GM12878 (cell line): ENCODE results near the gene FZR1. TPM values are rescaled to one million over a fixed set of nuclear protein-coding genes. Genes with fewer than 3 reads are reported as not detected.
A peak's percentile ranks its signal among the peaks of the same experiment; 100 is the strongest.

Source experiments
- CHD1 ChIP-seq: IDR thresholded peaks from 2 replicates; pipeline ENCODE4 v1.6.1; 2012; ENCODE audit warnings: low read depth, low read length, improper control_type of control experiment
- HDAC2 ChIP-seq: fragments of 200-600 bp; sonication (generic); IDR thresholded peaks from 2 replicates; pipeline ENCODE4 v1.6.1; 2017
- MTA3 ChIP-seq: IDR thresholded peaks from 2 replicates; pipeline ENCODE4 v1.6.1; 2012; ENCODE audit warnings: low read length, inconsistent platforms, borderline replicate concordance
- NFYA ChIP-seq: IDR thresholded peaks from 2 replicates; pipeline ENCODE4 v1.6.1; 2011; ENCODE audit warnings: low read depth, mild to moderate bottlenecking, low read length, improper control_type of control experiment, borderline replicate concordance
- NRF1 ChIP-seq: conservative IDR thresholded peaks from 2 replicates; pipeline ENCODE4 v1.6.1; 2011; ENCODE audit warnings: mild to moderate bottlenecking, low read depth, low read length, improper control_type of control experiment
- POLR2AphosphoS2 ChIP-seq: IDR thresholded peaks from 2 replicates; pipeline ENCODE4 v1.6.1; 2011; ENCODE audit warnings: low read depth, mild to moderate bottlenecking, low read length, improper control_type of control experiment, moderate library complexity
- POLR2AphosphoS5 ChIP-seq: IDR thresholded peaks from 2 replicates; pipeline ENCODE4 v1.6.1; 2011; ENCODE audit warnings: mild to moderate bottlenecking, low read length, inconsistent platforms
- RAD21 ChIP-seq: IDR thresholded peaks from 2 replicates; pipeline ENCODE4 v1.6.1; 2011; ENCODE audit warnings: mild to moderate bottlenecking, low read depth, low read length, moderate library complexity; ENCODE audit not compliant: insufficient read depth
- SMAD1 ChIP-seq: fragments of 450-650 bp; IDR thresholded peaks from 2 replicates; pipeline ENCODE4 v1.6.1; 2018; ENCODE audit warnings: mild to moderate bottlenecking, low read depth; ENCODE audit not compliant: partially characterized antibody
- SREBF1 ChIP-seq: IDR thresholded peaks from 2 replicates; pipeline ENCODE4 v1.6.1; 2012; ENCODE audit warnings: mild to moderate bottlenecking, low read length
- STAT1 ChIP-seq: fragments of 450-650 bp; conservative IDR thresholded peaks from 2 replicates; pipeline ENCODE4 v1.6.1; 2014; ENCODE audit warnings: antibody characterized with exemption, mild to moderate bottlenecking
- TAF1 ChIP-seq: IDR thresholded peaks from 2 replicates; pipeline ENCODE4 v1.6.1; 2011; ENCODE audit warnings: mild to moderate bottlenecking, low read depth, low read length, borderline replicate concordance
- TBL1XR1 ChIP-seq: IDR thresholded peaks from 2 replicates; pipeline ENCODE4 v1.6.1; 2012; ENCODE audit warnings: low read depth, low read length, improper control_type of control experiment
- ZNF384 ChIP-seq: IDR thresholded peaks from 2 replicates; pipeline ENCODE4 v1.6.1; 2012; ENCODE audit warnings: low read depth, mild to moderate bottlenecking, low read length, improper control_type of control experiment, borderline replicate concordance
- polyA plus RNA-seq, 11 experiments: library from polyadenylated mRNA; depleted of rRNA in 4 of 11; unstranded in 6 of 11; stranded (reverse) in 5 of 11; fragments of >200 nt; fragmentation: Nextera tagmentation in 4 of 11; fragmentation: Illumina TruSeq in 1 of 11; extraction: Ambion mirVana in 4 of 11; extraction: Trizol in 1 of 11; gene quantifications; 1 replicate in 1 of 11; 2 replicates in 10 of 11; pipeline versions ENCODE4 v1.2.1 to v1.2.3, GENCODE V29; 2011 to 2016; ENCODE audit warnings: inconsistent platforms in 2 of 11, missing spikeins in 2 of 11, low read depth in 1 of 11
- total RNA-seq, 4 experiments: library from RNA; depleted of rRNA in 3 of 4; stranded (reverse); fragments of >200 nt in 3 of 4; fragmentation: Illumina TruSeq in 1 of 4; extraction: Trizol in 1 of 4; gene quantifications; 2 replicates each; pipeline versions ENCODE4 v1.2.1 to v1.2.3, GENCODE V29; 2013 to 2021
- TF ChIP-seq, protein P1 (sequence below): IDR thresholded peaks from 2 replicates; pipeline ENCODE4 v1.6.1; 2011; ENCODE audit warnings: low read depth, low read length, improper control_type of control experiment, borderline replicate concordance
- TF ChIP-seq, protein P2 (sequence below): IDR thresholded peaks from 2 replicates; pipeline ENCODE4 v1.6.1; 2012; ENCODE audit warnings: low read length, inconsistent platforms
- TF ChIP-seq, protein P3 (sequence below): fragments of 450-650 bp; conservative IDR thresholded peaks from 2 replicates; pipeline ENCODE4 v1.6.1; 2017; ENCODE audit warnings: mild to moderate bottlenecking, moderate library complexity
- TF ChIP-seq, protein P4 (sequence below): fragments of 450-650 bp; IDR thresholded peaks from 2 replicates; pipeline ENCODE4 v1.6.1; 2017; ENCODE audit warnings: mild to moderate bottlenecking, moderate library complexity
- TF ChIP-seq, protein P5 (sequence below): fragments of 450-650 bp; IDR thresholded peaks from 2 replicates; pipeline ENCODE4 v1.6.1; 2014; ENCODE audit warnings: mild to moderate bottlenecking

FZR1 gene
- total and polyA plus RNA-seq, 10 of the 15 experiments (the other 5 are each of a cell fraction or from before 2014, with no cell fraction given) = 0.11 to 44.2 (median 29.3) TPM

DNA sequence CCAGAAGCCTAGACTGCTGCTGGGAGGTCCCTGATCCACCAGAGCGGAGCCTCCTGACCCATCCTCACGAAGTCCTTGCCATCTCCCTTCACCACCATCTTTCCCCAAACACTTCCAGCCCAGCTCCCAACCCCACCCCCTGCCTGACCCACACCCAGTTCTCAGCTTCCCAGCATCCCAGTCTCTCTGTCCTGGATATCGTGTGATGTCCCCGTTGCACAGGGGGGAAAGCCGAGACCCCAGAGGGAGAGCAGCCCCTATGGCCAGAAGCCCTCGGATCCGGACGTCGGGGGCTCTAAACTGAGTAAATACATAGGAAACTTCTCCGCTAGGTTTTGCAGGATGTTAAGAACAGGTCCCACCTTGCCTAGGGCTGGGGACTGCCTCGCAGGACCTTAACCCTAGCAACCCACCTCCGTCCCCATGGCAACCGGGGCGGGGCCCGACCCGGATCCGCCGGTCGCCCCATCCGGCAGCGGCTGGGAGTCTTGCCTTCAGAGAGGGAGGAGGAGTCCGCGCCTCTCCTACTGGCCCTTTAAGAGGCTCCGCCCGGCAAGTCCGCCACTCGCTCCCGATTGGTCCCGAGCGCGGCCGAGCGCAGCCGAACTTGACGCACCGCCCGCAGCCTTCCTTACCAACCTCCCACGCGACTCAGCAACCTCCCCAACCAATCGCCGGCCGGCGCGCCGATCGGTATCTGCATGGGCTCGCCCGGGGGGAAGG is 66.2 kb downstream of the FZR1 start (continued):
- TF ChIP-seq CHD1 (no peak), POLR2AphosphoS2 (no peak), TAF1 (no peak), SMAD1 (no peak), MTA3 (no peak), NFYA (no peak), POLR2AphosphoS5 (no peak), HDAC2 (no peak), ZNF384 (no peak), NRF1 (no peak; the same call in 1 of the 2 replicates), SREBF1 (no peak), STAT1 (no peak), TBL1XR1 (no peak), RAD21 (no peak)
- TF ChIP-seq, protein P1, sequence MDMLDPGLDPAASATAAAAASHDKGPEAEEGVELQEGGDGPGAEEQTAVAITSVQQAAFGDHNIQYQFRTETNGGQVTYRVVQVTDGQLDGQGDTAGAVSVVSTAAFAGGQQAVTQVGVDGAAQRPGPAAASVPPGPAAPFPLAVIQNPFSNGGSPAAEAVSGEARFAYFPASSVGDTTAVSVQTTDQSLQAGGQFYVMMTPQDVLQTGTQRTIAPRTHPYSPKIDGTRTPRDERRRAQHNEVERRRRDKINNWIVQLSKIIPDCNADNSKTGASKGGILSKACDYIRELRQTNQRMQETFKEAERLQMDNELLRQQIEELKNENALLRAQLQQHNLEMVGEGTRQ = no peak
- TF ChIP-seq, protein P2, sequence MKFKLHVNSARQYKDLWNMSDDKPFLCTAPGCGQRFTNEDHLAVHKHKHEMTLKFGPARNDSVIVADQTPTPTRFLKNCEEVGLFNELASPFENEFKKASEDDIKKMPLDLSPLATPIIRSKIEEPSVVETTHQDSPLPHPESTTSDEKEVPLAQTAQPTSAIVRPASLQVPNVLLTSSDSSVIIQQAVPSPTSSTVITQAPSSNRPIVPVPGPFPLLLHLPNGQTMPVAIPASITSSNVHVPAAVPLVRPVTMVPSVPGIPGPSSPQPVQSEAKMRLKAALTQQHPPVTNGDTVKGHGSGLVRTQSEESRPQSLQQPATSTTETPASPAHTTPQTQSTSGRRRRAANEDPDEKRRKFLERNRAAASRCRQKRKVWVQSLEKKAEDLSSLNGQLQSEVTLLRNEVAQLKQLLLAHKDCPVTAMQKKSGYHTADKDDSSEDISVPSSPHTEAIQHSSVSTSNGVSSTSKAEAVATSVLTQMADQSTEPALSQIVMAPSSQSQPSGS = no peak
- TF ChIP-seq, protein P3, sequence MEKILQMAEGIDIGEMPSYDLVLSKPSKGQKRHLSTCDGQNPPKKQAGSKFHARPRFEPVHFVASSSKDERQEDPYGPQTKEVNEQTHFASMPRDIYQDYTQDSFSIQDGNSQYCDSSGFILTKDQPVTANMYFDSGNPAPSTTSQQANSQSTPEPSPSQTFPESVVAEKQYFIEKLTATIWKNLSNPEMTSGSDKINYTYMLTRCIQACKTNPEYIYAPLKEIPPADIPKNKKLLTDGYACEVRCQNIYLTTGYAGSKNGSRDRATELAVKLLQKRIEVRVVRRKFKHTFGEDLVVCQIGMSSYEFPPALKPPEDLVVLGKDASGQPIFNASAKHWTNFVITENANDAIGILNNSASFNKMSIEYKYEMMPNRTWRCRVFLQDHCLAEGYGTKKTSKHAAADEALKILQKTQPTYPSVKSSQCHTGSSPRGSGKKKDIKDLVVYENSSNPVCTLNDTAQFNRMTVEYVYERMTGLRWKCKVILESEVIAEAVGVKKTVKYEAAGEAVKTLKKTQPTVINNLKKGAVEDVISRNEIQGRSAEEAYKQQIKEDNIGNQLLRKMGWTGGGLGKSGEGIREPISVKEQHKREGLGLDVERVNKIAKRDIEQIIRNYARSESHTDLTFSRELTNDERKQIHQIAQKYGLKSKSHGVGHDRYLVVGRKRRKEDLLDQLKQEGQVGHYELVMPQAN = no peak
- TF ChIP-seq, protein P4, sequence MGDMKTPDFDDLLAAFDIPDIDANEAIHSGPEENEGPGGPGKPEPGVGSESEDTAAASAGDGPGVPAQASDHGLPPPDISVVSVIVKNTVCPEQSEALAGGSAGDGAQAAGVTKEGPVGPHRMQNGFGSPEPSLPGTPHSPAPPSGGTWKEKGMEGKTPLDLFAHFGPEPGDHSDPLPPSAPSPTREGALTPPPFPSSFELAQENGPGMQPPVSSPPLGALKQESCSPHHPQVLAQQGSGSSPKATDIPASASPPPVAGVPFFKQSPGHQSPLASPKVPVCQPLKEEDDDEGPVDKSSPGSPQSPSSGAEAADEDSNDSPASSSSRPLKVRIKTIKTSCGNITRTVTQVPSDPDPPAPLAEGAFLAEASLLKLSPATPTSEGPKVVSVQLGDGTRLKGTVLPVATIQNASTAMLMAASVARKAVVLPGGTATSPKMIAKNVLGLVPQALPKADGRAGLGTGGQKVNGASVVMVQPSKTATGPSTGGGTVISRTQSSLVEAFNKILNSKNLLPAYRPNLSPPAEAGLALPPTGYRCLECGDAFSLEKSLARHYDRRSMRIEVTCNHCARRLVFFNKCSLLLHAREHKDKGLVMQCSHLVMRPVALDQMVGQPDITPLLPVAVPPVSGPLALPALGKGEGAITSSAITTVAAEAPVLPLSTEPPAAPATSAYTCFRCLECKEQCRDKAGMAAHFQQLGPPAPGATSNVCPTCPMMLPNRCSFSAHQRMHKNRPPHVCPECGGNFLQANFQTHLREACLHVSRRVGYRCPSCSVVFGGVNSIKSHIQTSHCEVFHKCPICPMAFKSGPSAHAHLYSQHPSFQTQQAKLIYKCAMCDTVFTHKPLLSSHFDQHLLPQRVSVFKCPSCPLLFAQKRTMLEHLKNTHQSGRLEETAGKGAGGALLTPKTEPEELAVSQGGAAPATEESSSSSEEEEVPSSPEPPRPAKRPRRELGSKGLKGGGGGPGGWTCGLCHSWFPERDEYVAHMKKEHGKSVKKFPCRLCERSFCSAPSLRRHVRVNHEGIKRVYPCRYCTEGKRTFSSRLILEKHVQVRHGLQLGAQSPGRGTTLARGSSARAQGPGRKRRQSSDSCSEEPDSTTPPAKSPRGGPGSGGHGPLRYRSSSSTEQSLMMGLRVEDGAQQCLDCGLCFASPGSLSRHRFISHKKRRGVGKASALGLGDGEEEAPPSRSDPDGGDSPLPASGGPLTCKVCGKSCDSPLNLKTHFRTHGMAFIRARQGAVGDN = no peak
- TF ChIP-seq, protein P5, sequence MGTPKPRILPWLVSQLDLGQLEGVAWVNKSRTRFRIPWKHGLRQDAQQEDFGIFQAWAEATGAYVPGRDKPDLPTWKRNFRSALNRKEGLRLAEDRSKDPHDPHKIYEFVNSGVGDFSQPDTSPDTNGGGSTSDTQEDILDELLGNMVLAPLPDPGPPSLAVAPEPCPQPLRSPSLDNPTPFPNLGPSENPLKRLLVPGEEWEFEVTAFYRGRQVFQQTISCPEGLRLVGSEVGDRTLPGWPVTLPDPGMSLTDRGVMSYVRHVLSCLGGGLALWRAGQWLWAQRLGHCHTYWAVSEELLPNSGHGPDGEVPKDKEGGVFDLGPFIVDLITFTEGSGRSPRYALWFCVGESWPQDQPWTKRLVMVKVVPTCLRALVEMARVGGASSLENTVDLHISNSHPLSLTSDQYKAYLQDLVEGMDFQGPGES = peak; percentile 63; the same call in 1 of the 2 replicates
